ENCODE measurements around the gene RSRC2.

DNA sequence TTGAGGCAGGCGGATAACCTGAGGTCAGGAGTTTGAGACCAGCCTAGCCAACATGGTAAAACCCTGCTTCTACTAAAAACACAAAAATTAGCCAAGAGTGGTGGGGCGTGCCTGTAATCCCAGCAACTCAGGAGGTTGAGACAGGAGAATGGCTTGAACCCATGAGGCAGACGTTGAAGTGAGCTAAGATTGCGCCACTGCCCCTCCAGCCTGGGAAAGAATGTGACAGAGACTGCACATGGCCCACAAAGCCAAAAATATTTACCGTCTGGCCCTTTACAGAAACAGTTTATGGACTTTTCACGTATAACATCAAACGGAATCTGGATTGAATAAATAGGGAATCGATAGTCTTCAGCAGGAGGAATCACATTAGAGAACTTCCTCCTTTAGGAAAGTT lies 3.5 kb downstream of the RSRC2 start:
- no peak for TF ChIP-seq ZNF274 (IDR thresholded peaks at IDR 0.05; ENCODE audit: low read depth, low read length)
- no peak for TF ChIP-seq SUZ12 (IDR thresholded peaks at IDR 0.05; ENCODE audit: extremely low read depth, insufficient read depth, insufficient read length)

All from NT2/D1 (cell line).